Subcutaneous abdominal adipose tissue (tissue), 5 donors: ENCODE measurements around the gene CEP164.

Experiments
- H3K27ac ChIP-seq: one replicate; pipeline ENCODE4 v1.7.0; 2013; ENCODE audit warnings: low read depth, mild to moderate bottlenecking, inconsistent platforms, low read length, moderate library complexity
- H3K27me3 ChIP-seq, 5 donors: one replicate each; pipeline ENCODE4 v1.7.0; 2013; ENCODE audit warnings: low read length in 5 of 5, inconsistent platforms in 1 of 5; ENCODE audit not compliant: control insufficient read depth in 5 of 5, insufficient read depth in 4 of 5
- H3K36me3 ChIP-seq, 5 donors: one replicate each; pipeline ENCODE4 v1.7.0; 2013; ENCODE audit warnings: low read length in 5 of 5; ENCODE audit not compliant: control insufficient read depth in 5 of 5, insufficient read depth in 5 of 5
- H3K4me1 ChIP-seq, 5 donors: one replicate each; pipeline ENCODE4 v1.7.0; 2013; ENCODE audit warnings: low read length in 5 of 5, mild to moderate bottlenecking in 3 of 5, moderate library complexity in 1 of 5; ENCODE audit not compliant: control insufficient read depth in 5 of 5, insufficient read depth in 5 of 5
- H3K4me3 ChIP-seq, 5 donors: one replicate each; pipeline ENCODE4 v1.7.0; 2013; ENCODE audit warnings: low read length in 5 of 5, low read depth in 1 of 5
- H3K9ac ChIP-seq, 5 donors: one replicate each; pipeline ENCODE4 v1.7.0; 2013; ENCODE audit warnings: low read length in 5 of 5, mild to moderate bottlenecking in 4 of 5, moderate library complexity in 3 of 5
- H3K9me3 ChIP-seq, 5 donors: one replicate each; pipeline ENCODE4 v1.7.0; 2013; ENCODE audit warnings: low read length in 5 of 5; ENCODE audit not compliant: control insufficient read depth in 5 of 5
- donor health status: healthy.
- donor health status: healthy.
- donor health status: healthy.
- donor health status: healthy.
- donor health status: healthy.

The CEP164 gene

DNA sequence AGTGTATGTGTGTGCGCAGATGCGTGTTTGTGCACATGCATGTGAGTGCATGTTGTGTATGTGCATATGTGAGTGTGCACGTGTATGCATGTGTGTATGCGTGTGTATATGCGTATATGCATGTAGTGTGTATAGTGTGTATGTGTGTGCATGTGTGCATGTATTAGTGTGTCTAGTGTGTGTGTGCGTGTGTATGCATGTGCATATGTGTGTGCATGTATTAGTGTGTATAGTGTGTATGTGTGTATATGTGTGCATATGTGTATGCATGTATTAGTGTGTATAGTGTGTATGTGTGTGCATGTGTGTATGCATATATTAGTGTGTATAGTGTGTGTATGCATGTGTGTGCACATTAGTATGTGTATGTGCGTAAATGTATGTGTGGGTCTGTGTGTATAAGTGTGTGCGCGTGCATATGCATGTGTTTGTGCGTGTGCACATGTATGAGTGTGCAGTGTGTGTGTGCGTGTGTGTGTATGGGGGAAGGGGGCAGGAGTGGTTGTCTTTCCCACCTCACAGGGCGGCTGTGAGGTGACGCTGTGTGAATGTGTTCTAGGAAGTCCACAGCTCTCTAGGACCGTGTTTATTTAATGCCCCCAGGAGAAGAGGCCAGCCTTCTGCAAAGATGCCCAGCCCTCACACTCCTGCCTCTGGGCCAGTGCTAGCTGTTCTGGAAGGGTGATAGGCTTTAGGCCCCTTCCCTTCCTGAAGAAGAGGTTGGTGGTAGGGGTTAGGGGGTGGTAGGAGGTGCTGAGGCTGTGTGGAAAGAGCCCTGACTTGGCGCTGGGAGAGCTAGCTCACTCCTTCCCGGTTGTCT lies 114.6 kb downstream of the CEP164 start:
- Histone ChIP-seq H3K9ac (no peak overlapping the region), H3K9me3 (no peaks in the 10 kb centered on the region), H3K4me1 (no peaks in the 10 kb centered on the region), H3K27me3 (peaks cover 9 to 17% (median 13%) of the 10 kb centered on the region in 5 donors), H3K4me3 (no peak overlapping the region), H3K36me3 (peaks cover 0 to 4% (median 0%) of the 10 kb centered on the region in 5 donors), H3K27ac (no peak overlapping the region)

DNA sequence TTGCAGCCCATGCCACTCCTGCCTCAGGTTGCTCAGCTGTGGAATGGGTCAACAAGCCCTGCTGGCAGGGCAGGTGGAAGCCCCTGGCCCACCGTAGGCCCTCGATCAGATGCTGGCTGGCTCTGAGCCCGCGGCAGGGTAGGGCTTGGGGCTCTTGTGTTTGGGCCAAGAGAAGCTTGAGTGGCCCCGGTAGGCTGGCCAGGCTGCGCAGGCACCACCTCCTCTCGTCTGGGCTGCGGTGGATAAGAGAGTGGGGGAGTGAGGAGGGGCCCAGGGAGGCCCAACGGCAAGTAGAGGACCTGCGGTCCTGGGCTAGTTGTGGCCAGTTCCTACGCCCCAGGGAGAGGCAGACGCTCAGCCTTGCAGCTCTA lies 115.2 kb downstream of the CEP164 start:
- no peaks in the 10 kb centered on the region for H3K4me1 ChIP-seq
- H3K36me3 ChIP-seq = peaks cover 0 to 4% (median 0%) of the 10 kb centered on the region in 5 donors
- no peak overlapping the region for H3K27ac ChIP-seq
- H3K9ac ChIP-seq = no peak overlapping the region
- no peaks in the 10 kb centered on the region for H3K9me3 ChIP-seq
- H3K4me3 ChIP-seq = no peak overlapping the region
- H3K27me3 ChIP-seq = peaks cover 10 to 17% (median 13%) of the 10 kb centered on the region in 5 donors

DNA sequence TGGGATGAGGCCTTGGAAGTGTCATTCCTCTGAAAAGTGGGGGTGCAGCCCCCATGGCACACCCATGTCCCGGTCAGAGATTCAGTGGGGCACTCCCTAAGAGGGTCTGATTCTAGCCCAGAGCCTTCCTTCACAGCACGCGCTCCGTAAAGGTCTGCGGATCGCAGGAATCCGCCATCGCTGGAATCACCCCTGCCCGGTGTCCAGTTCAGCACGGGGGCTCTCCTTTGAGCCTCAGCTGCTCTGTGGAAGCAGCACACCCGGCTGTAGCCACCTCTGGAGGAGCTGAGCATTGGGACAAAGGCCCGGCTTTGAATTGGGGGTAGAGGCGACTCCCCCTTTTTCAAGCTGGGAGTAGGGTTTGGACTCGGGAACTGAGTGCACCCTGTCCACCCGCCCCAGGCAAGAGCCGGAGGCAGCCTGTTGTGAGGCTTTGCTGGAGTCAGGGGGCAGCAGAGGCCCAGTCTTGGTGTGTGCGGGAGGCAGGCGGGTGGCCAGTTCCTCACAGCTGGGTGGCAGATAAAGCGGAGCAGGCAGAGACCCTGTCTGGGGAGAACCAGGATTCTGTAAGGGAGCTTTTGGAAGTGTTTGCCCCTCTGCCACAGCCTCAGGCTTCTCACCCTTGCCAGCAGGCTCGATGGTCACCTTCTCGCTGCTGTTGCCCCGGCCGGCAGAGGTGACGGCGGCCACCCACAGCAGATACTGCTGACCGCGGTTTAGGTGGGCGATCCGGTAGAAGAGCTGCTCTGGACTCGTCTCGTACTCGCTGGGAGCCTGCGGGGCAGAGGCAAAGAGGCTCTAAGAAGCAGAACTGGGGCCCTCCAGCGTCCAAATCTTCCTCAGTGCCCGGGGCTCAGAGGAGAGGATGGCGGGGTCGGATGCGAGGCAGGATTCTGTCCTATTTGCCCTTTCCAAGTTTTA lies 115.9 kb downstream of the CEP164 start:
- Histone ChIP-seq H3K9ac (no peak overlapping the region), H3K9me3 (no peaks in the 10 kb centered on the region), H3K36me3 (peaks cover 0 to 4% (median 0%) of the 10 kb centered on the region in 5 donors), H3K4me3 (no peak overlapping the region), H3K4me1 (no peaks in the 10 kb centered on the region), H3K27ac (no peak overlapping the region), H3K27me3 (peaks cover 11 to 17% (median 14%) of the 10 kb centered on the region in 5 donors)

DNA sequence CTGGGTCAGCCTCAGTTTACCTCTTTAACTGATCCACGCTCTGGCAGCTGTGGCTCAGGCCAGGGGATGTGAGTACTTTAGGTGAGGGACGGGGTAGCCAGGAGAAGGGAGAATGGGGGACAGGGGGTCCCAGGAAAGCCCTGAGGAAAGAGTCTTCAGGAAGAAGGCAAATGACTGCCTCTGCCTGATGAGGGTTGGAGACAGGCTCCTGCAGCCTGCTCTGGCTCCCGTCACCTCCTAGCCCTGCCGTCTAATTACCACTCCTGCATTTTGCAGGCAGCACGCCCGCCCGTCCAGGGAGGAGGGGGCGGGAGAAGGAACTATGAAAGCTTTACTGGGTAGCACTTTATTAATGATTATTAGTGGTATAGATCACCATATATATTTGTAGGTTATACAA lies 116.6 kb downstream of the CEP164 start:
- peaks cover 0 to 4% (median 0%) of the 10 kb centered on the region in 5 donors for H3K36me3 ChIP-seq
- no peaks in the 10 kb centered on the region for H3K9me3 ChIP-seq
- H3K9ac ChIP-seq = no peak overlapping the region
- H3K27ac ChIP-seq = no peak overlapping the region
- no peaks in the 10 kb centered on the region for H3K4me1 ChIP-seq
- peaks cover 11 to 16% (median 14%) of the 10 kb centered on the region in 5 donors for H3K27me3 ChIP-seq
- no peak overlapping the region for H3K4me3 ChIP-seq

DNA sequence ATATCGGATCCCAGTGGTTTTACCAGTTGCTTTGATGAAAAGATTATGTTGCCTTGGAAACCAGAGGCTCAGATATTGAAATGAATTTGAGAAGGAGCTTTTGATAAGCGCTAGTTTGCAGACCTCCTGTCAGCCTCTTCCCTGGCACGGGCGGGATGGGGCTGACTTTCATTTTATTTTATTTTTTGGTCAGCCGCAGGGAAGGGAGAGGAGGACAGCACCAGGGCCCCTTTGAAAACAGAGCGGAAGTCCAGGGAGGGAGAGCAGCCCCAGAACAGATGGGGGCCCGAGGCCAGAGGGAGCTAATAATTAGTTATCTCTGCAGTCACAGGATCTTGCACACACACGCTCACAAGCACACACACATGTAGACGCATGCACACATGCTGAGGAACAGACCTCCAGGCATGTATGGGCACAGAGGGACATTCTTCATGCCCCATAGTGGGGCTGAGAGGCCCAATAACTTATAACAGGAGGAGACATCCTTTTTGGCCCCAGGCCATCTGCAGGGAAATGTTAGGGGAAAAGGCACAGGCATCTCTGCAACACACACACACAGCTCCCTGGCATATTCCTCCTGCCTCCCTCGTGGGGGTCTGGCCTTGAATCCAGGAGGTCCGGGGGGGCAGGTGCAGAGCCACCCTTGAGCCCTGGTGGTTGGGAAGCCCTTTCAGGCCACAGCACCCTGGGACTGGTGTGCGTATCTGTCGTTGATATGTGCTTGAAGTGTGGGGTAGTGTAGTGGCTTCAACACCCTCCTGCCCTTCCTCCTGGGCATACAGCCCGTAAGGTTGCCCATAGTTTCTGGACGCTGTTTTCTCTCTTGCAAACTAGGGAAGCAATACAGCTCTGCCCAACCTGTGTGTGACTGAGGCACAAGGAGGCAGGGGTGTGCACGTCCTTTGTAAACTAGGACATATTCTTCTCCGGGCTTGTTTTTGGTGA lies 117.3 kb downstream of the CEP164 start:
- H3K27me3 ChIP-seq = peaks cover 11 to 16% (median 14%) of the 10 kb centered on the region in 5 donors
- no peak overlapping the region for H3K27ac ChIP-seq
- no peaks in the 10 kb centered on the region for H3K4me1 ChIP-seq
- no peak overlapping the region for H3K9ac ChIP-seq
- H3K36me3 ChIP-seq = peaks cover 0 to 4% (median 0%) of the 10 kb centered on the region in 5 donors
- no peak overlapping the region for H3K4me3 ChIP-seq
- peaks cover 0 to 4% (median 0%) of the 10 kb centered on the region in 5 donors for H3K9me3 ChIP-seq

DNA sequence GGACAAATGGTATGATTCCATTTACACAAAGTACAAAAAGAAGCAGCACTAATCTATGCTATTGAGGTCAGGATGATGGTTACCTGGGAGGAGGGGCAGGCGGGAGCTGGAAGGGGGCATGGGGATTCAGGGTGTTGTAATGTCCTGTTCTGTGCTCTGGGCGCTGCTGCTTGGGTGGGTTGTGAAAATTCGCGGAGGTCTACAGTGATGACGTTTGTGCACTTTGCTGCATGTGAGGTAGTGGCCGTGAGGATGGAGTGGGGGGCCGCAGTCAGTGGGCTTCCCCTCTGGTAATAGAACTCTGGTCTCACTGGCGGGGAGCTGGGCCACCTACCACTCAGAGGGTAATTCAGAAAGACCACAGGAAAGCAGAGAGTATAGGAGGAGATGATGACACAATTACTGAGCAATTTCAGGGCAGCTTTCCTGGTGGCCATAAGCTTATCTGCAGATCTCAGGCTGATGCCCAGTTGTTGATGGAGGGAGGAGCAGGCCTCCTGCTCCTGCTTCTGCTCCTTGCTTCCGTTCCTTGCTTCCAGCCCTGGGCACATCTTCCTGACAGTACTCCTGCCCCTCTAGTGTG lies 121.5 kb downstream of the CEP164 start:
- Histone ChIP-seq H3K27ac (no peak overlapping the region), H3K4me3 (no peak overlapping the region), H3K27me3 (peaks cover 0 to 11% (median under 1%) of the 10 kb centered on the region in 5 donors), H3K36me3 (peaks cover 0 to 2% (median 0%) of the 10 kb centered on the region in 5 donors), H3K4me1 (no peaks in the 10 kb centered on the region), H3K9me3 (peaks cover 5 to 16% (median 8%) of the 10 kb centered on the region in 5 donors), H3K9ac (no peak overlapping the region)

DNA sequence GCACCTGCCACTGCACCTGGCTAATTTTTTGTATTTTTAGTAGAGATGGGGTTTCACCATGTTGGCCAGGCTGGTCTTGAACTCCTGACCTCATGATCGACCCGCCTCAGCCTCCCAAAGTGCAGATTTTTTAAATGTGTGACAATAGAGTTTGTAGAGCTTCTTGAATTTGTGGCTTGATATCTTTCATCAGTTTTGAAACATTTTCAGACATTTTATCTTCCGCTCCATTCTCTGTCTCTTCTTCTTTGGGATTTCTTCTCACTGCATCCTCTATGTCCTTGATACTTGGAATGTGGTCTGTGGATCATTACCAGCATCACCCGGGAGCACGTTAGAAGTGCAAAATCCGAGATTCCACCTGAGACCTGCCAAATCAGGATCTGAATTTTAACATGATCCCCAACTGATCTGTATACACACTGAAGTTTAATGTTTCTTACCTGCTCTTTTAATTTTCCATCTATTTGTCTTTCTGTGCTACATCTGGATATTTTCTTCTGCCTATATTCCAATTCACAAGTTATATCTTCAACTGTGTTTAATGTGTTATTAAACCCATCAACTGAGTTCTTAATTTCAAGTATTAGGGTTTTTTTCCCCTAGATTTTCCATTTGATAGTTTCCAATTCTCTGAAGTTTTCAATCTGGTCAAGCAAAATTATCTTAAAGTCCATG lies 126.4 kb downstream of the CEP164 start:
- no peaks in the 10 kb centered on the region for H3K27me3 ChIP-seq
- H3K36me3 ChIP-seq = no peaks in the 10 kb centered on the region
- no peak overlapping the region for H3K9ac ChIP-seq
- H3K4me1 ChIP-seq = no peaks in the 10 kb centered on the region
- H3K4me3 ChIP-seq = no peak overlapping the region
- H3K9me3 ChIP-seq = peaks cover 5 to 27% (median 17%) of the 10 kb centered on the region in 5 donors
- H3K27ac ChIP-seq = no peak overlapping the region

DNA sequence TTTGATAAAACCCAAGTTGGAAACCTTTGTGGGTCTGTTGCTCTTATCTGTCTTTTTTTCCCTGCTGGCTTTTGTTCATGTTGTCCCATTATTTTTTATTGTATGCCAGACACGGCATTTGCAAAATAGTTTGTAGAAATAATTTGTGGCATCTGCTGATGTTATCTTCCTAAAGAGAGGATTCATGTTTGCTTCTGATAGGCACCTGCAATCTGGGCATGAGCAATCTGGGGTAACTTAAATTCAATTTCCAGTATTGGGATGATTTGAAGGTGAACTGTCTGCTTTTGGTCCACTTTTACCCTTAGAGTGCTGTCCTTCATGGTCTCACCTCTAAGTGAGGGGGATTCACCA lies 126.9 kb downstream of the CEP164 start:
- H3K9ac ChIP-seq = no peak overlapping the region
- peaks cover 5 to 25% (median 17%) of the 10 kb centered on the region in 5 donors for H3K9me3 ChIP-seq
- H3K4me3 ChIP-seq = no peak overlapping the region
- H3K27me3 ChIP-seq = peaks cover 0 to 4% (median 0%) of the 10 kb centered on the region in 5 donors
- H3K4me1 ChIP-seq = peaks cover 0 to under 1% (median 0%) of the 10 kb centered on the region in 5 donors
- H3K27ac ChIP-seq = no peak overlapping the region
- no peaks in the 10 kb centered on the region for H3K36me3 ChIP-seq
